Erythroblast (primary cell): Measurements from ENCODE around the gene AGPAT2.

ENCODE experiments used
- GATA1 ChIP-seq: IDR thresholded peaks from 2 replicates; pipeline ENCODE4 v1.6.1; 2011; ENCODE audit warnings: low read depth, mild to moderate bottlenecking, control low read depth, low read length, moderate library complexity
- POLR2A ChIP-seq: IDR thresholded peaks from 2 replicates; pipeline ENCODE4 v1.6.1; 2011; ENCODE audit warnings: mild to moderate bottlenecking, low read length

DNA sequence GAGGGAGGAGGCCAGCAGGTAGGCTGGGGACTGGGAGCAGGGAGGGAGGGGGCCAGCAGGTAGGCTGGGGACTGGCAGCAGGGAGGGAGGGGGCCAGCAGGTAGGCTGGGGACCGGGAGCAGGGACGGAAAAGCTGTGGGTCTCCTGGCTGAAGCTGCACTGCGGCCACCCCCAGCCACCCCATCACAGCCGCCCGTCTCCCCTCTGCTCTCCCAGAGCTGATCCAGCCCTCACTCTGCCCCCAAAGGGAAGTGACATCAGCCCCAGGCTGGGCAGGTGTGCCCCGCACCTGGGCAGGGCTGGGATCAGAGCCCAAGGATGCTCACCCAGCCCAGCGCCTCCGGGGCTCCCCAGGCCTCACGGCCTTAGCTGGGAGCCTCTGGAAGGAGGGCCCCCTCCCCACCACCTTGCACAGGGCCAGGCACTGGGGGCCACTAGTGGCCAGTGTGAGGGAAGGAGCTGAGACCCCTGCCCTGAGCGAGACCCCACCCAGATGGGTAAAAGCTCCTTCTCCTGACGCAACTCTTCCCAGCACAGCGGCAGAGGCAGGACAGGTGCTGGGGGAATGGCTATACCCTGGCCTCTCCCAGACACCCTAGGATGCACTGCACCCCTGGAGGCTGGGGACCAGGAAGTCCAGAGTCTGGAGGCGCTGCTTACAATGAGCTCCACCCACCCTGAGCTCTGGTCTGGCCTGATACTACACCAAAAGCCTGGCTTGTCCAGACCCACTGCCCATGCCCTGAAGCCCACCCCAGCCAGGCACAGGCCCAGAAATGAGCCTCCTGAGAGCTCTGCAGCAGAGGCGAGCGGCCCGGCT is 11.6 kb downstream of the AGPAT2 start:
- peak; percentile 14 for TF ChIP-seq POLR2A
- no peak for TF ChIP-seq GATA1
